ENCODE measurements around the gene FRS3. TPM values are rescaled to one million over a fixed set of nuclear protein-coding genes. Genes with fewer than 3 reads are reported as not detected.
A peak's percentile ranks its signal among the peaks of the same experiment; 100 is the strongest.

FRS3 gene
- total and polyA plus RNA-seq, 2 experiments from 2014 or later = 1.3 to 3.3 TPM

- Histone ChIP-seq H3K27ac (ENCODE audit: low read depth) (no peak overlapping the region), H3K4me1 (ENCODE audit: insufficient read depth) (peaks cover 22% of the 10 kb centered on the region), H3K27me3 (ENCODE audit: insufficient read depth) (peaks cover 54% of the 10 kb centered on the region), H3K9me2 (ENCODE audit: insufficient read depth) (no peaks in the 10 kb centered on the region), H3K36me3 (ENCODE audit: insufficient read depth) (peaks cover 12% of the 10 kb centered on the region; the same call in 1 of the 2 replicates), H3K4me2 (peak overlapping the region; percentile 62; the same call in 1 of the 2 replicates), H2AFZ (no peak overlapping the region), H3K79me2 (replicated peaks; ENCODE audit: insufficient read depth) (peaks cover 22% of the 10 kb centered on the region), H3K4me3 (0 out of 2 replicates have a peak overlapping the region, but pooled peaks have one; percentile 21), H4K20me1 (replicated peaks; ENCODE audit: insufficient read depth) (peaks cover 3% of the 10 kb centered on the region; the same call in 1 of the 2 replicates), H3F3A (replicated peaks; ENCODE audit: low read depth) (peaks cover 10% of the 10 kb centered on the region; the same call in 1 of the 2 replicates)
- ATAC-seq = no peak
- Mint-ChIP-seq H3K4me1 (peaks cover 23% of the 10 kb centered on the region), H3K4me3 (peak overlapping the region; percentile 94), H3K36me3 (ENCODE audit: low read depth) (peaks cover 21% of the 10 kb centered on the region), H3K27me3 (ENCODE audit: insufficient read depth, low read depth, poor library complexity) (peaks cover 56% of the 10 kb centered on the region), H3K27ac (no peak overlapping the region), H3K9me3 (peaks cover 7% of the 10 kb centered on the region; the same call in 2 of the 3 replicates)
- DNase-seq (ENCODE audit: low spot score) = no peak
- TF ChIP-seq POLR2AphosphoS5 (IDR thresholded peaks at IDR 0.05; ENCODE audit: low read depth) = no peak
- TF ChIP-seq, protein P1, sequence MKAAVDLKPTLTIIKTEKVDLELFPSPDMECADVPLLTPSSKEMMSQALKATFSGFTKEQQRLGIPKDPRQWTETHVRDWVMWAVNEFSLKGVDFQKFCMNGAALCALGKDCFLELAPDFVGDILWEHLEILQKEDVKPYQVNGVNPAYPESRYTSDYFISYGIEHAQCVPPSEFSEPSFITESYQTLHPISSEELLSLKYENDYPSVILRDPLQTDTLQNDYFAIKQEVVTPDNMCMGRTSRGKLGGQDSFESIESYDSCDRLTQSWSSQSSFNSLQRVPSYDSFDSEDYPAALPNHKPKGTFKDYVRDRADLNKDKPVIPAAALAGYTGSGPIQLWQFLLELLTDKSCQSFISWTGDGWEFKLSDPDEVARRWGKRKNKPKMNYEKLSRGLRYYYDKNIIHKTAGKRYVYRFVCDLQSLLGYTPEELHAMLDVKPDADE (IDR thresholded peaks at IDR 0.05) = no peak
- TF ChIP-seq ZNF331 (CRISPR knock-in tag; IDR thresholded peaks at IDR 0.05; ENCODE audit: low read depth) = no peak
- TF ChIP-seq EZH2 (IDR thresholded peaks at IDR 0.05; ENCODE audit: low read depth, unreplicated experiment) = no peak
- no peak for TF ChIP-seq STAT1 (IDR thresholded peaks at IDR 0.05; ENCODE audit: unreplicated experiment)
- no peak for TF ChIP-seq JUNB (IDR thresholded peaks at IDR 0.05; ENCODE audit: unreplicated experiment)
- no peak for TF ChIP-seq ZNF114 (CRISPR knock-in tag; IDR thresholded peaks at IDR 0.05)
- TF ChIP-seq, protein P2, sequence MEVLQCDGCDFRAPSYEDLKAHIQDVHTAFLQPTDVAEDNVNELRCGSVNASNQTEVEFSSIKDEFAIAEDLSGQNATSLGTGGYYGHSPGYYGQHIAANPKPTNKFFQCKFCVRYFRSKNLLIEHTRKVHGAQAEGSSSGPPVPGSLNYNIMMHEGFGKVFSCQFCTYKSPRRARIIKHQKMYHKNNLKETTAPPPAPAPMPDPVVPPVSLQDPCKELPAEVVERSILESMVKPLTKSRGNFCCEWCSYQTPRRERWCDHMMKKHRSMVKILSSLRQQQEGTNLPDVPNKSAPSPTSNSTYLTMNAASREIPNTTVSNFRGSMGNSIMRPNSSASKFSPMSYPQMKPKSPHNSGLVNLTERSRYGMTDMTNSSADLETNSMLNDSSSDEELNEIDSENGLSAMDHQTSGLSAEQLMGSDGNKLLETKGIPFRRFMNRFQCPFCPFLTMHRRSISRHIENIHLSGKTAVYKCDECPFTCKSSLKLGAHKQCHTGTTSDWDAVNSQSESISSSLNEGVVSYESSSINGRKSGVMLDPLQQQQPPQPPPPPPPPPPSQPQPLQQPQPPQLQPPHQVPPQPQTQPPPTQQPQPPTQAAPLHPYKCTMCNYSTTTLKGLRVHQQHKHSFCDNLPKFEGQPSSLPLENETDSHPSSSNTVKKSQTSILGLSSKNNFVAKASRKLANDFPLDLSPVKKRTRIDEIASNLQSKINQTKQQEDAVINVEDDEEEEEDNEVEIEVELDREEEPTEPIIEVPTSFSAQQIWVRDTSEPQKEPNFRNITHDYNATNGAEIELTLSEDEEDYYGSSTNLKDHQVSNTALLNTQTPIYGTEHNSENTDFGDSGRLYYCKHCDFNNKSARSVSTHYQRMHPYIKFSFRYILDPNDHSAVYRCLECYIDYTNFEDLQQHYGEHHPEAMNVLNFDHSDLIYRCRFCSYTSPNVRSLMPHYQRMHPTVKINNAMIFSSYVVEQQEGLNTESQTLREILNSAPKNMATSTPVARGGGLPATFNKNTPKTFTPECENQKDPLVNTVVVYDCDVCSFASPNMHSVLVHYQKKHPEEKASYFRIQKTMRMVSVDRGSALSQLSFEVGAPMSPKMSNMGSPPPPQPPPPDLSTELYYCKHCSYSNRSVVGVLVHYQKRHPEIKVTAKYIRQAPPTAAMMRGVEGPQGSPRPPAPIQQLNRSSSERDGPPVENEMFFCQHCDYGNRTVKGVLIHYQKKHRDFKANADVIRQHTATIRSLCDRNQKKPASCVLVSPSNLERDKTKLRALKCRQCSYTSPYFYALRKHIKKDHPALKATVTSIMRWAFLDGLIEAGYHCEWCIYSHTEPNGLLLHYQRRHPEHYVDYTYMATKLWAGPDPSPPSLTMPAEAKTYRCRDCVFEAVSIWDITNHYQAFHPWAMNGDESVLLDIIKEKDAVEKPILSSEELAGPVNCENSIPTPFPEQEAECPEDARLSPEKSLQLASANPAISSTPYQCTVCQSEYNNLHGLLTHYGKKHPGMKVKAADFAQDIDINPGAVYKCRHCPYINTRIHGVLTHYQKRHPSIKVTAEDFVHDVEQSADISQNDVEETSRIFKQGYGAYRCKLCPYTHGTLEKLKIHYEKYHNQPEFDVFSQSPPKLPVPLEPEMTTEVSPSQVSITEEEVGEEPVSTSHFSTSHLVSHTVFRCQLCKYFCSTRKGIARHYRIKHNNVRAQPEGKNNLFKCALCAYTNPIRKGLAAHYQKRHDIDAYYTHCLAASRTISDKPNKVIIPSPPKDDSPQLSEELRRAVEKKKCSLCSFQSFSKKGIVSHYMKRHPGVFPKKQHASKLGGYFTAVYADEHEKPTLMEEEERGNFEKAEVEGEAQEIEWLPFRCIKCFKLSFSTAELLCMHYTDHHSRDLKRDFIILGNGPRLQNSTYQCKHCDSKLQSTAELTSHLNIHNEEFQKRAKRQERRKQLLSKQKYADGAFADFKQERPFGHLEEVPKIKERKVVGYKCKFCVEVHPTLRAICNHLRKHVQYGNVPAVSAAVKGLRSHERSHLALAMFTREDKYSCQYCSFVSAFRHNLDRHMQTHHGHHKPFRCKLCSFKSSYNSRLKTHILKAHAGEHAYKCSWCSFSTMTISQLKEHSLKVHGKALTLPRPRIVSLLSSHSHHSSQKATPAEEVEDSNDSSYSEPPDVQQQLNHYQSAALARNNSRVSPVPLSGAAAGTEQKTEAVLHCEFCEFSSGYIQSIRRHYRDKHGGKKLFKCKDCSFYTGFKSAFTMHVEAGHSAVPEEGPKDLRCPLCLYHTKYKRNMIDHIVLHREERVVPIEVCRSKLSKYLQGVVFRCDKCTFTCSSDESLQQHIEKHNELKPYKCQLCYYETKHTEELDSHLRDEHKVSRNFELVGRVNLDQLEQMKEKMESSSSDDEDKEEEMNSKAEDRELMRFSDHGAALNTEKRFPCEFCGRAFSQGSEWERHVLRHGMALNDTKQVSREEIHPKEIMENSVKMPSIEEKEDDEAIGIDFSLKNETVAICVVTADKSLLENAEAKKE (CRISPR knock-in tag; IDR thresholded peaks at IDR 0.05) = no peak
- no peak for TF ChIP-seq CREB1 (CRISPR knock-in tag; IDR thresholded peaks at IDR 0.05; ENCODE audit: low read depth)
- TF ChIP-seq REST (IDR thresholded peaks at IDR 0.05; ENCODE audit: unreplicated experiment) = no peak
- no peak for TF ChIP-seq EZH2phosphoT487 (IDR thresholded peaks at IDR 0.05; ENCODE audit: unreplicated experiment)
- no peak for TF ChIP-seq CTCF (conservative IDR thresholded peaks at IDR 0.05; ENCODE audit: low read depth in 2 of 2)
- no peak for TF ChIP-seq NANOG (IDR thresholded peaks at IDR 0.05; ENCODE audit: borderline replicate concordance)
These were observed 5.6 kb upstream of the FRS3 start for GRCh38 chr6:41785254-41785653.

Data from GM23338 (cell line).